NCI-H524 treated with DMSO at 0.1 percent for 48 hours (cell line): Measurements from ENCODE around the gene SPATA12.
A peak's percentile ranks its signal among the peaks of the same experiment; 100 is the strongest.
"Not testable (repeated sequence)": the region's sequence is repeated elsewhere in the genome, so short reads cannot be mapped to it uniquely, and the experiment has no call there.

ENCODE experiments used
- DNase-seq: peaks from one replicate; lab custom pipeline; 2025; lab: John Stamatoyannopoulos, UW

The SPATA12 gene

GRCh38 chr3:57083266-57083995 is 23.0 kb downstream of the SPATA12 start:
- not testable (repeated sequence) for DNase-seq

- DNase-seq = no peak
These were observed 24.7 kb downstream of the SPATA12 start for GRCh38 chr3:57085211-57085610.

- no peak for DNase-seq
These were observed 25.7 kb downstream of the SPATA12 start for GRCh38 chr3:57086201-57086600.

- no peak for DNase-seq
These were observed 27.1 kb downstream of the SPATA12 start for GRCh38 chr3:57087361-57088092.

GRCh38 chr3:57088503-57088902 is 28.0 kb downstream of the SPATA12 start:
- no peak for DNase-seq

GRCh38 chr3:57089043-57089442 is 28.6 kb downstream of the SPATA12 start:
- DNase-seq = no peak

GRCh38 chr3:57091521-57092273 is 31.2 kb downstream of the SPATA12 start:
- DNase-seq = no peak

- no peak for DNase-seq
These were observed 33.0 kb downstream of the SPATA12 start for GRCh38 chr3:57093489-57093888.

- DNase-seq = no peak
These were observed 33.6 kb downstream of the SPATA12 start for GRCh38 chr3:57093971-57094535.

- DNase-seq = no peak
These were observed 34.1 kb downstream of the SPATA12 start for GRCh38 chr3:57094575-57094974.

- no peak for DNase-seq
These were observed 34.9 kb downstream of the SPATA12 start for GRCh38 chr3:57095363-57095762.

- no peak for DNase-seq
These were observed 37.1 kb downstream of the SPATA12 start for GRCh38 chr3:57097536-57097935.

- DNase-seq = no peak
These were observed 38.2 kb downstream of the SPATA12 start for GRCh38 chr3:57098418-57099310.

GRCh38 chr3:57100046-57100695 is 39.7 kb downstream of the SPATA12 start:
- DNase-seq = no peak

- no peak for DNase-seq
These were observed 45.1 kb downstream of the SPATA12 start for GRCh38 chr3:57105585-57105984.

GRCh38 chr3:57108684-57109083 is 48.2 kb downstream of the SPATA12 start:
- no peak for DNase-seq

- DNase-seq = no peak
These were observed 49.2 kb downstream of the SPATA12 start for GRCh38 chr3:57109437-57110199.

GRCh38 chr3:57110214-57110613 is 49.8 kb downstream of the SPATA12 start:
- no peak for DNase-seq

GRCh38 chr3:57110798-57111197 is 50.3 kb downstream of the SPATA12 start:
- peak; percentile 75 for DNase-seq

- no peak for DNase-seq
These were observed 51.7 kb downstream of the SPATA12 start for GRCh38 chr3:57112206-57112605.
